ENCODE measurements around the gene BMPR1A.
A peak's percentile ranks its signal among the peaks of the same experiment; 100 is the strongest.

Gene BMPR1A

GRCh38 chr10:86957471-86958115 lies 201.2 kb downstream of the BMPR1A start, which contains the start of gene MMRN2:
Gene MMRN2 (minus strand): TSS chr10:86957615. CDS start chr10:86957541, 74 bp downstream.
- H3K36me3 ChIP-seq (ENCODE audit: control insufficient read depth, insufficient read depth, low read length) = no peaks in the 10 kb centered on the region
- no peak within 1 kb of the TSS for H3K9ac ChIP-seq (ENCODE audit: low read length)
- no peak within 1 kb of the TSS for H3K27ac ChIP-seq (ENCODE audit: low read depth, low read length)
- peaks cover 80% of the 10 kb centered on the region for H3K4me1 ChIP-seq (ENCODE audit: control insufficient read depth, insufficient read depth, low read length)
- H3K9me3 ChIP-seq (ENCODE audit: control insufficient read depth, insufficient read depth, low read depth, low read length) = peaks cover 6% of the 10 kb centered on the region
- H3K4me3 ChIP-seq (ENCODE audit: low read depth, low read length) = no peak within 1 kb of the TSS
- no peaks in the 10 kb centered on the region for H3K27me3 ChIP-seq (ENCODE audit: control insufficient read depth, insufficient read depth, low read length)

GRCh38 chr10:86958116-86958900 lies 201.9 kb downstream of the BMPR1A start, which contains the start of gene SNCG:
Gene SNCG (plus strand): TSS chr10:86958599. CDS start chr10:86958698, 99 bp downstream.
- Histone ChIP-seq H3K4me3 (ENCODE audit: low read depth, low read length) (no peak within 1 kb of the TSS), H3K9me3 (ENCODE audit: control insufficient read depth, insufficient read depth, low read depth, low read length) (peaks cover 4% of the 10 kb centered on the region), H3K4me1 (ENCODE audit: control insufficient read depth, insufficient read depth, low read length) (peaks cover 80% of the 10 kb centered on the region), H3K36me3 (ENCODE audit: control insufficient read depth, insufficient read depth, low read length) (no peaks in the 10 kb centered on the region), H3K27me3 (ENCODE audit: control insufficient read depth, insufficient read depth, low read length) (no peaks in the 10 kb centered on the region), H3K27ac (ENCODE audit: low read depth, low read length) (peak within 1 kb of the TSS; percentile 13; the same call in 1 of the 2 replicates), H3K9ac (ENCODE audit: low read length) (peak within 1 kb of the TSS; percentile 8)

GRCh38 chr10:86958901-86959736 lies 202.7 kb downstream of the BMPR1A start:
- peaks cover 72% of the 10 kb centered on the region for H3K4me1 ChIP-seq (ENCODE audit: control insufficient read depth, insufficient read depth, low read length)
- no peak overlapping the region for H3K4me3 ChIP-seq (ENCODE audit: low read depth, low read length)
- H3K9me3 ChIP-seq (ENCODE audit: control insufficient read depth, insufficient read depth, low read depth, low read length) = no peaks in the 10 kb centered on the region
- H3K9ac ChIP-seq (ENCODE audit: low read length) = peak overlapping the region; percentile 8
- peak overlapping the region; percentile 13; the same call in 1 of the 2 replicates for H3K27ac ChIP-seq (ENCODE audit: low read depth, low read length)
- H3K27me3 ChIP-seq (ENCODE audit: control insufficient read depth, insufficient read depth, low read length) = no peaks in the 10 kb centered on the region
- no peaks in the 10 kb centered on the region for H3K36me3 ChIP-seq (ENCODE audit: control insufficient read depth, insufficient read depth, low read length)

GRCh38 chr10:86959737-86960002 lies 203.3 kb downstream of the BMPR1A start:
- H3K27ac ChIP-seq (ENCODE audit: low read depth, low read length) = 0 out of 2 replicates have a peak overlapping the region, but pooled peaks have one; percentile 13
- H3K9me3 ChIP-seq (ENCODE audit: control insufficient read depth, insufficient read depth, low read depth, low read length) = no peaks in the 10 kb centered on the region
- peaks cover 68% of the 10 kb centered on the region for H3K4me1 ChIP-seq (ENCODE audit: control insufficient read depth, insufficient read depth, low read length)
- H3K36me3 ChIP-seq (ENCODE audit: control insufficient read depth, insufficient read depth, low read length) = no peaks in the 10 kb centered on the region
- peak overlapping the region; percentile 8 for H3K9ac ChIP-seq (ENCODE audit: low read length)
- no peak overlapping the region for H3K4me3 ChIP-seq (ENCODE audit: low read depth, low read length)
- no peaks in the 10 kb centered on the region for H3K27me3 ChIP-seq (ENCODE audit: control insufficient read depth, insufficient read depth, low read length)

GRCh38 chr10:86960003-86960862 lies 203.8 kb downstream of the BMPR1A start:
- Histone ChIP-seq H3K9me3 (ENCODE audit: control insufficient read depth, insufficient read depth, low read depth, low read length) (no peaks in the 10 kb centered on the region), H3K9ac (ENCODE audit: low read length) (peak overlapping the region; percentile 1), H3K27me3 (ENCODE audit: control insufficient read depth, insufficient read depth, low read length) (no peaks in the 10 kb centered on the region), H3K4me3 (ENCODE audit: low read depth, low read length) (no peak overlapping the region), H3K4me1 (ENCODE audit: control insufficient read depth, insufficient read depth, low read length) (peaks cover 62% of the 10 kb centered on the region), H3K36me3 (ENCODE audit: control insufficient read depth, insufficient read depth, low read length) (no peaks in the 10 kb centered on the region), H3K27ac (ENCODE audit: low read depth, low read length) (no peak overlapping the region)

- H3K4me1 ChIP-seq (ENCODE audit: control insufficient read depth, insufficient read depth, low read length) = peaks cover 60% of the 10 kb centered on the region
- no peak overlapping the region for H3K4me3 ChIP-seq (ENCODE audit: low read depth, low read length)
- H3K9ac ChIP-seq (ENCODE audit: low read length) = peak overlapping the region; percentile 1
- H3K36me3 ChIP-seq (ENCODE audit: control insufficient read depth, insufficient read depth, low read length) = no peaks in the 10 kb centered on the region
- H3K27me3 ChIP-seq (ENCODE audit: control insufficient read depth, insufficient read depth, low read length) = no peaks in the 10 kb centered on the region
- no peak overlapping the region for H3K27ac ChIP-seq (ENCODE audit: low read depth, low read length)
- H3K9me3 ChIP-seq (ENCODE audit: control insufficient read depth, insufficient read depth, low read depth, low read length) = no peaks in the 10 kb centered on the region
These were observed 204.5 kb downstream of the BMPR1A start for GRCh38 chr10:86960863-86961434.

- no peak overlapping the region for H3K4me3 ChIP-seq (ENCODE audit: low read depth, low read length)
- no peaks in the 10 kb centered on the region for H3K9me3 ChIP-seq (ENCODE audit: control insufficient read depth, insufficient read depth, low read depth, low read length)
- H3K9ac ChIP-seq (ENCODE audit: low read length) = no peak overlapping the region
- no peaks in the 10 kb centered on the region for H3K36me3 ChIP-seq (ENCODE audit: control insufficient read depth, insufficient read depth, low read length)
- H3K4me1 ChIP-seq (ENCODE audit: control insufficient read depth, insufficient read depth, low read length) = peaks cover 60% of the 10 kb centered on the region
- no peak overlapping the region for H3K27ac ChIP-seq (ENCODE audit: low read depth, low read length)
- no peaks in the 10 kb centered on the region for H3K27me3 ChIP-seq (ENCODE audit: control insufficient read depth, insufficient read depth, low read length)
These were observed 205.2 kb downstream of the BMPR1A start for GRCh38 chr10:86961481-86962091.

GRCh38 chr10:86962136-86962980 lies 205.9 kb downstream of the BMPR1A start:
- Histone ChIP-seq H3K9me3 (ENCODE audit: control insufficient read depth, insufficient read depth, low read depth, low read length) (no peaks in the 10 kb centered on the region), H3K27ac (ENCODE audit: low read depth, low read length) (no peak overlapping the region), H3K36me3 (ENCODE audit: control insufficient read depth, insufficient read depth, low read length) (no peaks in the 10 kb centered on the region), H3K4me1 (ENCODE audit: control insufficient read depth, insufficient read depth, low read length) (peaks cover 60% of the 10 kb centered on the region), H3K4me3 (ENCODE audit: low read depth, low read length) (no peak overlapping the region), H3K9ac (ENCODE audit: low read length) (no peak overlapping the region), H3K27me3 (ENCODE audit: control insufficient read depth, insufficient read depth, low read length) (no peaks in the 10 kb centered on the region)

GRCh38 chr10:86962981-86963310 lies 206.5 kb downstream of the BMPR1A start:
- H3K36me3 ChIP-seq (ENCODE audit: control insufficient read depth, insufficient read depth, low read length) = no peaks in the 10 kb centered on the region
- peaks cover 59% of the 10 kb centered on the region for H3K4me1 ChIP-seq (ENCODE audit: control insufficient read depth, insufficient read depth, low read length)
- H3K4me3 ChIP-seq (ENCODE audit: low read depth, low read length) = no peak overlapping the region
- no peaks in the 10 kb centered on the region for H3K9me3 ChIP-seq (ENCODE audit: control insufficient read depth, insufficient read depth, low read depth, low read length)
- H3K27me3 ChIP-seq (ENCODE audit: control insufficient read depth, insufficient read depth, low read length) = no peaks in the 10 kb centered on the region
- H3K9ac ChIP-seq (ENCODE audit: low read length) = no peak overlapping the region
- no peak overlapping the region for H3K27ac ChIP-seq (ENCODE audit: low read depth, low read length)
